TTC549 (cell line): ENCODE measurements around the gene PNPLA3.

Experiments
- FAIRE-seq: peaks from 2 replicates; lab custom pipeline; 2012; peaks lifted over from hg19 to GRCh38; lab: Jason Lieb, UNC

The PNPLA3 gene

GRCh38 chr22:43924877-43925276 is 1.3 kb downstream of the PNPLA3 start:
- FAIRE-seq, result no peak

DNA sequence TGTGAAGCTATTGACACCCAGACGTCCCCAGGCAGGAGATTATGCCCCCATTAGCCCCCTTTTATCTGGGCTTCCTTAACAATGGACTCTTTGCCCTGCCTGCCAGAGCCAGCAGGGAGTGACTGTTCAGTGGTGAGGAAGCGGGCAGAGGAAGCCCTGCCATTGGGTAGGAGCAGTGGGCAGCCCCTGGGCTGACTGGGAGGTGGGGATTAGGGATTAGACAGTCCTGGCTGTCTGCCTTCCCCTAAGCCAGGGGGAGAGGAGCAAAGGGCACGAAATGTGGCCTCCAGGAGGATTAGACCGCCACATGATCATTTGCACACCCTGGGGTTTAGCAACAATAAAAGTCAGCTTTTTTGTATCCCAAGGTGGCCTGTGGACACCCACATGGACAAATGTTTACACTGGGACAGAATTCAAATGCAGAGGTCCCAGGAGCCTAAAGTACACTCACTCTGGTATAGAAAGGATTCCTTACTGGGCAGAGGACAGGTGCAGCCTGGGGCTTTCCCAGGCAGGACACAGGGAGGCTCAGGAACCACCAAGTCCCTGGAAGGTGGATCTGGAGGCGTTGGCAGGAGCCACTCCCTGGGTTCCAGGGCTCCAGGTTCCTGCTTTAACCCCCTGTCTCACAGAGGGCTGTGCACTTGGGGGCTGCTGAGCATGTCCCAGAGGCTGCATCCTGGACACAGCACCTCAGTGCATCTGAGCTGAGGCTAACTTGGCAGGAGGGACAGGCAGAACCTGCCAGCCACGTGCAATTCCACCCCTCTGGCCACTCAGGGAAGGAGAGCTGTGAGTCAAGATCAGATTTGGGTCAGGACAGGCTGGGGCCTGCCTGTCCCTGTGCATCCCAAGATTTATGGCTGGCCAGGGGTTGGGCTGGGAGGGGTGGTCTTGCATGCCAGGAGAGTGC is 2.1 kb downstream of the PNPLA3 start:
- FAIRE-seq, result no peak

GRCh38 chr22:43926349-43926710 is 2.7 kb downstream of the PNPLA3 start:
- no peak for FAIRE-seq

DNA sequence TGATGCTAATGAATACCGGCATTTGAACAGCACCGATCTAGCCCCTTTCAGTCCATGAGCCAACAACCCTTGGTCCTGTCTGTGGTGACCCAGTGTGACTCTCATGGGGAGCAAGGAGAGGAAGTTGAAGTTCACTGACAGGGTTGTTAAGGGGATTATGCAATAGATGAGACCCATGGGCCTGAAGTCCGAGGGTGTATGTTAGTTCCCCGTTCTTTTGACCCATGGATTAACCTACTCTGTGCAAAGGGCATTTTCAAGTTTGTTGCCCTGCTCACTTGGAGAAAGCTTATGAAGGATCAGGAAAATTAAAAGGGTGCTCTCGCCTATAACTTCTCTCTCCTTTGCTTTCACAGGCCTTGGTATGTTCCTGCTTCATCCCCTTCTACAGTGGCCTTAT is 4.9 kb downstream of the PNPLA3 start:
- FAIRE-seq, result no peak

DNA sequence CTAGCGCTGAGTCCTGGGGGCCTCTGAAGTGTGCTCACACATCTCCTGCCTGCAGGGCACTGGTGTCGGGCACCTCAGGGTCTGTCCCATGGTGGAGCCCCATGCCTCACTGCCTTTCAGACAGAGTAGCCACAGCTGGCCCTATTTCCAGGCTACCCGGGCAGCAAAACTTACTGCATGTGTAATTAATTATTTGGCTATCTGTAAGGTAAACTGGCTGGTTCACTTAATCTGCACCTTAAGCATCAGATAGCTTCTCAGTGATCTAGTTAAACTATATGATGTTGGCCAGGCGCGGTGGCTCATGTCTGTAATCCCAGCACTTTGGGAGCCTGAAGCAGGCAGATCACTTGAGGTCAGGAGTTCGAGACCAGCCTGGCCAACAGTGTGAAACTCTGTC is 5.3 kb downstream of the PNPLA3 start:
- FAIRE-seq, result no peak

DNA sequence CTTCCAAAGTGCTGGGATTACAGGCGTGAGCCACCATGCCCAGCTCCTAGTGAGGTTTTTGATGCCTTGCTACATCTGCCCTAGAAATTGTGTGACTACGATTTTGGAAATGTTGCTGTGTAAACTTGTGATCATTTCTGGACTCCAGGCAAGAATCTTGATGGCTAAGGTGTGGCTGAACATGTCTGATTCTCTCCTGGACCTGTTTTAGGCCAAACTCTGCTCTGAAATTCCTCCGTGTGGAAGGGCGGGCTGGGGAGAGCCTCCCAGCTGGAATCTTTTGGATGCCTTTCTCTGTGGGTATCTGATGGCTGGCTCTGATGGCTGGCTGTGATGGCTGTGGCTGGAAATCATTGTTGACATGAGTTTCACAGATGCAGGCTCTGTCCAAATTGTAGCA is 8.2 kb downstream of the PNPLA3 start:
- FAIRE-seq, result no peak

DNA sequence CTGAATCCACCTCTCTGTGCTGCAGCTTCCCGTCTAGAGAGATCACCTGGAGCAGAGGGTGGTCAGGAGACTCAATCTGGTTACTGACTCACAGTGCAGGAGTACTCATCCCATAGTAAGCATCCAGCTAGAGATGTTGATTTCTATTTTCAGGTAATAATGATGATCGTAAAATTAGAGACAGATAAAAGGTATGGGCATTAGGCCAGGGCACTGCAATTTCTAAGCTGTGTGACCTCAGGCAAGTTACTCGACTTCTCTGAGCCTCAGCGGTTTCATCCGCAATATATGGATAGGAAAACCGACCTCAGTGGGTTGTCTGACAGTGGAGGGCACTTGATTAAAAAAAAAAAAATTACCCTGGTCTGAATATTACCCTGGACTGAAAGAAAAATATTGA is 17.8 kb downstream of the PNPLA3 start:
- FAIRE-seq, result no peak

DNA sequence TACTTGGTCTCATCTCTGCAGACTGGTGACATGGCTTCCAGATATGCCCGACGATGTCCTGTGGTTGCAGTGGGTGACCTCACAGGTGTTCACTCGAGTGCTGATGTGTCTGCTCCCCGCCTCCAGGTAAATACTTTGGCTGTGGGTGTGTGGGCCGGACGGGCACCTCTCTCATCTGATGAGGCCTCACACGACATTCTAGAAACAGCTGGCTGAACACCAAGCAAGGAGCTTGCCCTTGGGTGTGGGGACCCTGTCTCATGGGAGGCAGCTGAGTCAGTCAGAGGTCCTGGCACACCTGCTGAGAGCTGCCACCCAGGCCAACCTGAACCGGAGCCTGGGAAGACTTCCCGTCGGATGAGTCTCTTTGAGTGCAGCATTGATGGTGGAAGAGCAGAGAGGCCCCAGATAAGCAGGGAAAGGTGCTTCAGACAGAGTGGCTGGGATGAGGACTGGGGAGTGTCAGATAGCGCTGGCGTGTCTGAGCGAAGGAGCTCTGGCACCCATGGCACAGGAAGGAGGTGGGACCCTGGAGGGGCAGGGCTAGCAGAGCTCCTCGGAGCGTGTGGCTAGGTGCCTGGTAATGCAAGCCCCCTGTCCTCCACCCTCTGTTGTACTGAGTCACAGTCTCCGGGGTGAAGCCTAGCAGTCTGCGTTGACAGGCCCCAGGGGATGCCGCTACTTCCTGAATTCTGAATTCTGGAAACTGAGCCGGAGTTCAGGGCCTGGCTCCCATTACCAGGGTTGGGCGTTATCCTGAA is 21.2 kb downstream of the PNPLA3 start:
- no peak for FAIRE-seq

- no peak for FAIRE-seq
Observed at GRCh38 chr22:43945632-43946383, 22.2 kb downstream of the PNPLA3 start.

- FAIRE-seq, result no peak
Observed at GRCh38 chr22:43946384-43946667, 22.7 kb downstream of the PNPLA3 start.

DNA sequence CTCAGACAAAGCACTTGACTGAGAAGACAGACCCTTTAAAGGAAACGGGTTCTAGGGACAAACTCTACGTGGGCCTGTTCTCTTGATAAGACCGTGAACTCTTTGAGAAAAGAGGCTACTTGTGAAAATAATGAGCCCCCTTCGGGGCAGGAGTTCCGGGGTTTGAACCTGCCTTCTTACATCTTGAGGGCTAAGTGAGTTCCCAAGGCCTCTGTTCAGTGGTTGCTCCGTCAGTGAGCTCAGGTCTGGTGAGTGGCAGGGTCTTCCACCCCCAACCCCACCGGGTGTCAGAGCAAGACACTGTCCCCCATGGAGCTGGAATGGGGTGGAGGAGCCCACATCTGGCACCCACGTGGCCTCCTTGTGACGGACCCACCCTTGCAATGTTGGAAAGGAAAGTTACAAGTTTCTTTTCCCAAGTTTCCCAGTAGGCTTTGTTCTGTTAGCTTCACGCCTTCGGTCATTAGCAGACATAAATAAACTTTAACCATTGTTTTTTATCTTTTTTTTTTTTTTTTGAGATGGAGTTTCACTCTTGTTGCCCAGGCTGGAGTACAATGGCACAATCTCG is 25.3 kb downstream of the PNPLA3 start:
- FAIRE-seq, result no peak

- no peak for FAIRE-seq
Observed at GRCh38 chr22:43951391-43951790, 27.8 kb downstream of the PNPLA3 start.

DNA sequence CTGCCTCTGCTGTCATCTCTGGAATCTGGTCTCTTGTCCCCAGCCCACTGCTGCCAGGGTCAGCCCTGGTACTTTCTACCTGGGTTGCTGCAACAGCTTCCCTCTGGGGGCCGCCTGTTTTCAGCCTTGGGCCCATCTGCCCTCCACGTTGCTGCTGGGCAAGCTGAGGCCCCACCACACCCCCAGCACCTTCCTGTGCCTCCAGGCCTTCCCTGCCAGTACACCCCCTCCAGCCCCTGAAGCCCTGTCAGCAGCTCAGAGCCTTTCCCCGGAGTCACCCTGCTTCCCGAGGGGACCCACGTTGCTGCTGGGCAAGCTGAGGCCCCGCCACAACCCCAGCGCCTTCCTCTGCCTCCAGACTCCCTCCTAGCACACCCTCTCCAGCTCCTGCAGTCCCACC is 28.4 kb downstream of the PNPLA3 start:
- FAIRE-seq, result no peak

- FAIRE-seq, result no peak
Observed at GRCh38 chr22:43953988-43954785, 30.6 kb downstream of the PNPLA3 start.

GRCh38 chr22:43955040-43955882 is 31.7 kb downstream of the PNPLA3 start, which contains the start of gene SAMM50:
SAMM50 (plus strand) TSS chr22:43955442; CDS start chr22:43955578, 136 bp downstream.
- FAIRE-seq, result peak; percentile 43

GRCh38 chr22:43955883-43956782 is 32.5 kb downstream of the PNPLA3 start:
- no peak for FAIRE-seq

DNA sequence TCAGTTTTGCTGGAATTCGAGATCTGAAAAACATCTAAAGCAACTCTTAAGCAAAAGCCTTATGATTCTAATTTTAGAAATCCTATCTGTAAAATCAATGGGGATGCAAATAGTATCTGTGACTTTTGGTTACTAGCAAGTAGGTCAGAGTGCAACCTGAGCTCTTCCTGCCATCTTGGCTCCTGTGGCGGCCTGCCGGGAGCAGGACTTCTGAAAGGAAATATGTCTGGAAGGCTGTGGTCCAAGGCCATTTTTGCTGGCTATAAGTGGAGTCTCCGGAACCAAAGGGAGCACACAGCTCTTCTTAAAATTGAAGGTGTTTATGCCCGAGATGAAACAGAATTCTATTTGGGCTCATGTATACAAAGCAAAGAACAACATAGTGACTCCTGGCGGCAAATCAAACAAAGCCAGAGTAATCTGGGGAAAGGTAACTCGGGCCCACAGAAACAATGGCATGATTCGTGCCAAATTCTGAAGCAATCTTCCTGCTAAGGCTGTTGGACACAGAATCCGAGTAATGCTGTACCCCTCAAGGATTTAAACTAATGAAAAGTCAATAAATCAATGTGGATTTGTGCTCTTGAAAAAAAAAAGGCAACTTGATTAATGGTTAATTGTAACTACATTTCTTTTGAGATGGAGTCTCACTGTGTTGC is 33.3 kb downstream of the PNPLA3 start:
- no peak for FAIRE-seq

DNA sequence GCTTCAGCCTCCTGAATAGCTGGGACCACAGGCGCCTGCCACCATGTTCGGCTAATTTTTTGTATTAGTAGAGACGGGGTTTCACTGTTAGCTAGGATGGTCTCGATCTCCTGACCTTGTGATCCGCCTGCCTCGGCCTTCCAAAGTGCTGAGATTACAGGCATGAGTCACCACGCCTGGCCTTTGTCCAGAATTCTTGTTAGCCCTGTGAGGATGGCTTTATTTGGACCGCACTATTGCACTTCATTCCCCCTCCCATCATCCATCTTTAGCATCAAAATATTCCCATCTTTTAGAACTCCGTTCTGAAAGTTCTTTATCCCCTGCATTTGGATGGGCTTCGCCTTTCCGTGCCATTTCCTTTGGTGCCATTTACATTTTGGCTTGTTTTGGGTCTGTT is 34.3 kb downstream of the PNPLA3 start:
- FAIRE-seq, result no peak

- no peak for FAIRE-seq
Observed at GRCh38 chr22:43964314-43964857, 40.8 kb downstream of the PNPLA3 start.
